Caco-2 (cell line): ENCODE results near the gene TTC9B. TPM values are rescaled to one million over a fixed set of nuclear protein-coding genes. Genes with fewer than 3 reads are reported as not detected.

Experiments
- BruUV-seq: library from RNA; stranded (reverse); fragments of 400-500 nt; replicated peaks from 2 replicates; lab custom pipeline; 2021; lab: Mats Ljungman, UMichigan
- CTCF ChIA-PET: fragments of 300-600 bp; sonication (Branson Sonifier 250); formaldehyde crosslinking; loops from one replicate; lab custom pipeline; 2022; ENCODE audit warnings: antibody characterized with exemption; lab: Charles Lee
- POLR2A ChIA-PET: fragments of 300-600 bp; sonication (Branson Sonifier 250); formaldehyde crosslinking; loops from one replicate; lab custom pipeline; 2022; ENCODE audit warnings: antibody characterized with exemption; lab: Charles Lee
- DNase-seq, 2 experiments: peaks; one replicate each; pipeline versions ENCODE4 v3.0.0 to v3.0.0-alpha.2; 2020 to 2022
- H3K27me3 ChIP-seq: replicated peaks from 2 replicates; pipeline ENCODE4 v1.6.0; 2011; ENCODE audit warnings: low read length; ENCODE audit not compliant: control insufficient read depth, insufficient read depth
- H3K36me3 ChIP-seq: 2 replicates; pipeline ENCODE4 v1.5.1; 2011; ENCODE audit warnings: low read length; ENCODE audit not compliant: control insufficient read depth, insufficient read depth
- H3K4me1 ChIP-seq: fragments of 250-450 bp; sonication (Bioruptor Pico); 2 replicates; pipeline ENCODE4 v1.5.1; 2020; ENCODE audit warnings: mild to moderate bottlenecking
- H3K4me3 ChIP-seq: 2 replicates; pipeline ENCODE4 v1.5.1; 2011; ENCODE audit warnings: low read depth, mild to moderate bottlenecking, control low read depth, low read length
- H3K9me3 ChIP-seq: fragments of 250-450 bp; sonication (Bioruptor Pico); 2 replicates; pipeline ENCODE4 v1.5.1; 2020; ENCODE audit warnings: mild to moderate bottlenecking, moderate library complexity
- H3K27ac Mint-ChIP-seq: one replicate; pipeline ENCODE4 v1.8.0; 2022; ENCODE audit warnings: mixed read lengths; ENCODE audit not compliant: unreplicated experiment
- H3K27me3 Mint-ChIP-seq: one replicate; pipeline ENCODE4 v1.8.0; 2022; ENCODE audit warnings: mixed read lengths; ENCODE audit not compliant: insufficient read depth, unreplicated experiment
- H3K36me3 Mint-ChIP-seq: one replicate; pipeline ENCODE4 v1.8.0; 2022; ENCODE audit warnings: mild to moderate bottlenecking, mixed read lengths; ENCODE audit not compliant: insufficient read depth, unreplicated experiment
- H3K4me1 Mint-ChIP-seq: one replicate; pipeline ENCODE4 v1.8.0; 2022; ENCODE audit warnings: low read depth, mixed read lengths; ENCODE audit not compliant: unreplicated experiment
- H3K4me3 Mint-ChIP-seq: one replicate; pipeline ENCODE4 v1.8.0; 2022; ENCODE audit warnings: mild to moderate bottlenecking, moderate library complexity, mixed read lengths; ENCODE audit not compliant: unreplicated experiment
- H3K9me3 Mint-ChIP-seq: one replicate; pipeline ENCODE4 v1.8.0; 2022; ENCODE audit warnings: mixed read lengths; ENCODE audit not compliant: unreplicated experiment
- intact Hi-C: fragments of 100-400 bp; cut with micrococcal nuclease; formaldehyde crosslinking; loops from one replicate; pipeline ENCODE4 v1.10.0; 2022; ENCODE audit not compliant: unreplicated experiment
- total RNA-seq: library from RNA; stranded (reverse); gene quantifications from 2 replicates; pipeline ENCODE4 v1.2.3, GENCODE V29; 2022
- TF ChIP-seq, protein P1 (sequence below), 2 experiments: fragments of 200-600 bp in 1 of 2; IDR thresholded peaks; 1 replicate in 1 of 2; 2 replicates in 1 of 2; pipeline versions ENCODE4 v1.5.1 to v1.8.0; 2011 to 2022; ENCODE audit warnings: antibody characterized with exemption in 1 of 2, control low read depth in 1 of 2, inconsistent platforms in 1 of 2, low read depth in 1 of 2, low read length in 1 of 2, mild to moderate bottlenecking in 1 of 2, moderate library complexity in 1 of 2; ENCODE audit not compliant: insufficient read depth in 1 of 2, severe bottlenecking in 1 of 2, unreplicated experiment in 1 of 2

TTC9B gene
- total RNA-seq, 1 experiment from 2014 or later, result not detected

DNA sequence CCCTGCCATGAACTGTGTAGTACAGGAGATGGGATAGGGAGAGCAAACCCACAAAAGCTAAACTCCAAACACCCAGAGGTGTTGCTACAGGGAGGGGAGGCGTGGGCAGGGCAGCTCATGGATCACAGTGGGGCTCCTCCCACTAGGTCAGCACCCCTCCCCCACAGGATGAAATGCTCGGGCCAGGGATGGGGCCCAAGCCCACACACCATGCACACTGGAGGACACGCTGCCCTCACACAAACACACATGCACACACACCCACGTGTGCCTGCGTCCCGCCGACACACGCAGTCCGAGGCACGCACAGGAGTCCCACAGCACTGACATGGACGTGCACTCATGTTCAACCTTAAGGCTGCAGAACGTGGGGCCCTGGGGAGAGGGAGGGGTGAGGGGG is 14.3 kb upstream of the TTC9B start:
- DNase-seq, result no peak
- BruUV-seq, result TSS peak; percentile 17
- Mint-ChIP-seq H3K36me3 (peaks cover 10% of the 10 kb centered on the region), H3K4me1 (no peaks in the 10 kb centered on the region), H3K9me3 (no peaks in the 10 kb centered on the region), H3K4me3 (no peak overlapping the region), H3K27ac (no peak overlapping the region), H3K27me3 (no peaks in the 10 kb centered on the region)
- ChIA-PET CTCF (interaction anchor here (0.6 kb wide), 1 partner anchor 156 kb away, joined by 4 read pairs; no protein-coding TSS in a partner anchor), POLR2A (no interaction called here)
- TF ChIP-seq, protein P1, sequence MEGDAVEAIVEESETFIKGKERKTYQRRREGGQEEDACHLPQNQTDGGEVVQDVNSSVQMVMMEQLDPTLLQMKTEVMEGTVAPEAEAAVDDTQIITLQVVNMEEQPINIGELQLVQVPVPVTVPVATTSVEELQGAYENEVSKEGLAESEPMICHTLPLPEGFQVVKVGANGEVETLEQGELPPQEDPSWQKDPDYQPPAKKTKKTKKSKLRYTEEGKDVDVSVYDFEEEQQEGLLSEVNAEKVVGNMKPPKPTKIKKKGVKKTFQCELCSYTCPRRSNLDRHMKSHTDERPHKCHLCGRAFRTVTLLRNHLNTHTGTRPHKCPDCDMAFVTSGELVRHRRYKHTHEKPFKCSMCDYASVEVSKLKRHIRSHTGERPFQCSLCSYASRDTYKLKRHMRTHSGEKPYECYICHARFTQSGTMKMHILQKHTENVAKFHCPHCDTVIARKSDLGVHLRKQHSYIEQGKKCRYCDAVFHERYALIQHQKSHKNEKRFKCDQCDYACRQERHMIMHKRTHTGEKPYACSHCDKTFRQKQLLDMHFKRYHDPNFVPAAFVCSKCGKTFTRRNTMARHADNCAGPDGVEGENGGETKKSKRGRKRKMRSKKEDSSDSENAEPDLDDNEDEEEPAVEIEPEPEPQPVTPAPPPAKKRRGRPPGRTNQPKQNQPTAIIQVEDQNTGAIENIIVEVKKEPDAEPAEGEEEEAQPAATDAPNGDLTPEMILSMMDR (IDR thresholded peaks at IDR 0.05; ENCODE audit: insufficient read depth in 1 of 2, low read depth in 1 of 2, low read length in 1 of 2, severe bottlenecking in 1 of 2, unreplicated experiment in 1 of 2), result no peak
- Histone ChIP-seq H3K36me3 (peaks cover 4% of the 10 kb centered on the region; the same call in 1 of the 2 replicates), H3K9me3 (no peaks in the 10 kb centered on the region), H3K4me1 (no peaks in the 10 kb centered on the region; the same call in 1 of the 2 replicates), H3K27me3 (no peaks in the 10 kb centered on the region), H3K4me3 (no peak overlapping the region)
- intact Hi-C loops, result no loop called here

DNA sequence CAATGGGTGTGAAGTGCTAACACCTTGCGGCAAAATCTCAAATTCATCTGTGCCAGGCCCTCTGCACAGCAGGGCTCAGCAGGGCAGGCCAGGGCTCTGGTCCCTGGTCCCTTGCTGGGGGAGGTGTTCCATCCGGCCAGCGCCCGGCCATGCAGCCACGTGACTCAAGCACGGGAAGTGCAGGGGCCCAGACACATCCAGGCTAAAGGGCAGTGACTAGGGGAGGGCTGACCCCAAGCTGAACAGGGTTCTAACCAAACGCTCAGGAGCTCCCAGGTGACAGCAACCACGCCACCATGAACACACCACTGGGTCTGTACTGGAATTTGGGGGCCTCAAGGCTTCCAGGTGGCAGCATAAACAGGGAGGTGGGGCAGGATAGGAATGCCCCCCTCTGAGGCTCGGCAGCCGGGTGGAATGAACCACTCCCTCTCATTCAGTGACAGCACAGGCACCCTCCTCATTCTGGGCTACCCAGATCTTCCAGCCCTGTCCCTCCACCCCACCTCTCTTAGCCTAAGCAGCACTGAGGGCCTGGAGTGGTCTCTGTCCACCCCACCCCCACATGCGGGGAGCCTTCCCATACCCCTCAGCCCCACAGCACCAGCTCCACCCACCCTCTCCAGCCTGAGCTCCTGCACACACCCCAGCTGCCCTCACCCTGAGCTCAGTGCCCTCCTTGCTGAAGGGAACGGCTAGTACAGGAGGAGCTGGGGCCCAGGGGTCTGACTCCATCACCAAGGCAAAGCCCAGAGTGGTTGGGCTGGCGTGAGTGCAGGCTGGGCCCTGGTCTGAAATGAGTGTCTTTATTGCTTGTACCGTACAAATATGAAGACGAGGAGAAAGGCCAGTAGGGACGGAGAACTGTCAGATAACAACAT is 13.6 kb upstream of the TTC9B start:
- Histone ChIP-seq H3K36me3 (peaks cover 4% of the 10 kb centered on the region; the same call in 1 of the 2 replicates), H3K4me3 (no peak overlapping the region), H3K4me1 (peaks cover 2% of the 10 kb centered on the region; the same call in 1 of the 2 replicates), H3K9me3 (no peaks in the 10 kb centered on the region), H3K27me3 (no peaks in the 10 kb centered on the region)
- TF ChIP-seq, protein P1 (IDR thresholded peaks at IDR 0.05; ENCODE audit: insufficient read depth in 1 of 2, low read depth in 1 of 2, low read length in 1 of 2, severe bottlenecking in 1 of 2, unreplicated experiment in 1 of 2), result no peak
- DNase-seq, result no peak
- Mint-ChIP-seq H3K27me3 (peaks cover under 1% of the 10 kb centered on the region), H3K4me1 (peaks cover 6% of the 10 kb centered on the region), H3K36me3 (peaks cover 15% of the 10 kb centered on the region), H3K9me3 (no peaks in the 10 kb centered on the region), H3K27ac (no peak overlapping the region), H3K4me3 (no peak overlapping the region)
- BruUV-seq, result no TSS peak
- POLR2A ChIA-PET, result no interaction called here
- CTCF ChIA-PET, result no interaction called here
- intact Hi-C loops, result no loop called here

DNA sequence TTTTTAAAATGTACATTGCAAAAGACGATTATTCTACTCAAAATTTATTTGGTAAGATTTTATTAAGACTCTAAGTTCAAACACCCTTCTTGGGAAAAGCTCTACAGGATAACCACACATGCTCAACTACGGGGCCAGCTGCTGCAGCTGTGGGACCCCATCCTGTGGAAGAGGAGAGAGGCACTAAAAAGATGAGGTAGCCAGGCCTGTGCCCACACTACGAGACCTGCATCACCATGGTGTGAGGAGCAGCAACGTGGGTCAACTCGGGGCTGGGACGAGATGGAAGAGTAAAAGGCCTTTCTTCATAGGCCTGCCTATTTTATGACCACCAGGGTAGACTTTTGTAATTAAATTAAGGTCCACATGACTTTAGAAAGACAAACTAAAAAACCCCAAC is 12.9 kb upstream of the TTC9B start:
- intact Hi-C loops, result no loop called here
- no TSS peak for BruUV-seq
- H3K27ac Mint-ChIP-seq, result no peak overlapping the region
- TF ChIP-seq, protein P1 (IDR thresholded peaks at IDR 0.05; ENCODE audit: insufficient read depth in 1 of 2, low read depth in 1 of 2, low read length in 1 of 2, severe bottlenecking in 1 of 2, unreplicated experiment in 1 of 2), result no peak
- H3K36me3 Mint-ChIP-seq, result peaks cover 21% of the 10 kb centered on the region
- ChIA-PET POLR2A (no interaction called here), CTCF (no interaction called here)
- DNase-seq, result no peak
- Histone ChIP-seq H3K9me3 (no peaks in the 10 kb centered on the region), H3K27me3 (no peaks in the 10 kb centered on the region), H3K36me3 (peaks cover 4% of the 10 kb centered on the region; the same call in 1 of the 2 replicates), H3K4me3 (no peak overlapping the region), H3K4me1 (peaks cover 8% of the 10 kb centered on the region; the same call in 1 of the 2 replicates)
- peaks cover 10% of the 10 kb centered on the region for H3K4me1 Mint-ChIP-seq
- peaks cover 3% of the 10 kb centered on the region for H3K27me3 Mint-ChIP-seq
- H3K9me3 Mint-ChIP-seq, result no peaks in the 10 kb centered on the region
- no peak overlapping the region for H3K4me3 Mint-ChIP-seq
